ENCODE data around the gene APBB2.

- TF ChIP-seq CTCF (IDR thresholded peaks at IDR 0.05) = no peak
- TF ChIP-seq POLR2A (IDR thresholded peaks at IDR 0.05) = no peak
- no peak for TF ChIP-seq POLR2AphosphoS5 (IDR thresholded peaks at IDR 0.05)
- no peak for TF ChIP-seq EP300 (IDR thresholded peaks at IDR 0.05)
These were observed 274.5 kb downstream of the APBB2 start for GRCh38 chr4:40939856-40940255.

Data from gastroesophageal sphincter (tissue), 3 donors.